Nephron progenitor cell (in vitro differentiated cells): ENCODE data around the gene APOBEC3H.
A peak's percentile ranks its signal among the peaks of the same experiment; 100 is the strongest.

Experiments used
- DNase-seq: peaks from one replicate; pipeline ENCODE4 v3.0.0; 2021
- H3K27ac Mint-ChIP-seq: 2 replicates; pipeline ENCODE4 v1.8.0; 2021; ENCODE audit warnings: mild to moderate bottlenecking, moderate library complexity, mixed read lengths
- H3K27me3 Mint-ChIP-seq: 2 replicates; pipeline ENCODE4 v1.8.0; 2021; ENCODE audit warnings: mild to moderate bottlenecking, low read depth, mixed read lengths; ENCODE audit not compliant: poor library complexity
- H3K36me3 Mint-ChIP-seq: 2 replicates; pipeline ENCODE4 v1.8.0; 2021; ENCODE audit warnings: low read depth, mixed read lengths
- H3K4me1 Mint-ChIP-seq: 2 replicates; pipeline ENCODE4 v1.8.0; 2021; ENCODE audit warnings: mixed read lengths
- H3K4me3 Mint-ChIP-seq: 2 replicates; pipeline ENCODE4 v1.8.0; 2021; ENCODE audit warnings: mild to moderate bottlenecking, moderate library complexity, mixed read lengths
- H3K9me3 Mint-ChIP-seq: 2 replicates; pipeline ENCODE4 v1.8.0; 2021; ENCODE audit warnings: mild to moderate bottlenecking, moderate library complexity, mixed read lengths
- CTCF ChIP-seq: fragments of 200-600 bp; sonication (generic); IDR thresholded peaks from 2 replicates; pipeline ENCODE4 v1.5.0; 2021; ENCODE audit warnings: antibody characterized with exemption

APOBEC3H gene

GRCh38 chr22:39138357-39138997 is 41.4 kb downstream of the APOBEC3H start:
- peaks cover 29% of the 10 kb centered on the region for H3K4me1 Mint-ChIP-seq
- no peak overlapping the region for H3K4me3 Mint-ChIP-seq
- no peaks in the 10 kb centered on the region for H3K36me3 Mint-ChIP-seq
- TF ChIP-seq CTCF, result no peak
- H3K9me3 Mint-ChIP-seq, result no peaks in the 10 kb centered on the region
- H3K27me3 Mint-ChIP-seq, result peaks cover 11% of the 10 kb centered on the region
- H3K27ac Mint-ChIP-seq, result no peak overlapping the region
- no peak for DNase-seq

- DNase-seq, result no peak
- Mint-ChIP-seq H3K4me3 (no peak overlapping the region), H3K27me3 (peaks cover 24% of the 10 kb centered on the region), H3K36me3 (no peaks in the 10 kb centered on the region), H3K4me1 (peaks cover 41% of the 10 kb centered on the region), H3K27ac (no peak overlapping the region), H3K9me3 (no peaks in the 10 kb centered on the region)
- no peak for TF ChIP-seq CTCF
Observed at GRCh38 chr22:39139933-39140332, 42.9 kb downstream of the APOBEC3H start.

- Mint-ChIP-seq H3K4me1 (peaks cover 36% of the 10 kb centered on the region), H3K27ac (no peak overlapping the region)
- DNase-seq, result no peak
Observed at GRCh38 chr22:39142088-39142680, 45.1 kb downstream of the APOBEC3H start.

GRCh38 chr22:39144101-39144767 is 47.2 kb downstream of the APOBEC3H start:
- H3K4me1 Mint-ChIP-seq, result peaks cover 31% of the 10 kb centered on the region
- peak overlapping the region; percentile 73 for H3K4me3 Mint-ChIP-seq
- H3K27ac Mint-ChIP-seq, result no peak overlapping the region
- no peaks in the 10 kb centered on the region for H3K9me3 Mint-ChIP-seq
- no peaks in the 10 kb centered on the region for H3K36me3 Mint-ChIP-seq
- TF ChIP-seq CTCF, result no peak
- DNase-seq, result no peak
- H3K27me3 Mint-ChIP-seq, result peaks cover 19% of the 10 kb centered on the region

More at GRCh38 chr22:39142088-39142680, 45.1 kb downstream of the APOBEC3H start:
- TF ChIP-seq CTCF, result no peak
- H3K36me3 Mint-ChIP-seq, result no peaks in the 10 kb centered on the region
- H3K9me3 Mint-ChIP-seq, result no peaks in the 10 kb centered on the region
- H3K27me3 Mint-ChIP-seq, result peaks cover 20% of the 10 kb centered on the region
- no peak overlapping the region for H3K4me3 Mint-ChIP-seq

GRCh38 chr22:39146256-39147101 is 49.4 kb downstream of the APOBEC3H start:
- Mint-ChIP-seq H3K4me1 (peaks cover 47% of the 10 kb centered on the region), H3K27ac (no peak overlapping the region), H3K9me3 (no peaks in the 10 kb centered on the region), H3K27me3 (peaks cover 27% of the 10 kb centered on the region), H3K36me3 (no peaks in the 10 kb centered on the region), H3K4me3 (peak overlapping the region; percentile 78)
- no peak for DNase-seq
- TF ChIP-seq CTCF, result no peak
